Lung microvascular endothelial cell (primary cell): Measurements from ENCODE around the gene SF3B1. TPM values are rescaled to one million over a fixed set of nuclear protein-coding genes. Genes with fewer than 3 reads are reported as not detected.

ENCODE experiments used
- DNase-seq, 2 donors: peaks; one replicate each; pipeline versions ENCODE4 v3.0.0 to v3.0.0-alpha.2; 2010; ENCODE audit warnings: low read depth in 2 of 2
- total RNA-seq: library from RNA; depleted of rRNA; stranded (reverse); fragments of >200 nt; gene quantifications from 2 replicates; pipeline ENCODE4 v1.2.1, GENCODE V29; 2014

SF3B1 gene
- total RNA-seq, 1 donor from 2014 or later: 129 TPM

GRCh38 chr2:197340591-197340990 lies 94.2 kb downstream of the SF3B1 start:
- DNase-seq: no peak

Other genes starting within 250 kb of the SF3B1 start
- 1.6 and 4.4 TPM in 2 replicates for gene ANKRD44, start 124.2 kb downstream of the SF3B1 start, total RNA-seq
- 19.0 and 30.0 TPM in 2 replicates for gene COQ10B, start 18.5 kb upstream of the SF3B1 start, total RNA-seq
- gene HSPD1, start 64.8 kb upstream of the SF3B1 start, total RNA-seq: 97.6 and 102 TPM in 2 replicates
- gene HSPE1, start 65.4 kb upstream of the SF3B1 start, total RNA-seq: 52.3 and 57.1 TPM in 2 replicates
- gene MOB4, start 81.0 kb upstream of the SF3B1 start, total RNA-seq: 23.1 and 25.4 TPM in 2 replicates
- gene RFTN2, start 240.6 kb upstream of the SF3B1 start, total RNA-seq: 7.8 and 13.3 TPM in 2 replicates